Ramos (cell line): Measurements from ENCODE around the gene HIVEP3.

Experiments
- in situ Hi-C: fragments of 300-500 bp; cut with MboI; formaldehyde crosslinking; loops from one replicate; pipeline ENCODE4 v1.14.3; 2022; ENCODE audit warnings: low sequenced_read_pairs; ENCODE audit not compliant: unreplicated experiment

Gene HIVEP3

DNA sequence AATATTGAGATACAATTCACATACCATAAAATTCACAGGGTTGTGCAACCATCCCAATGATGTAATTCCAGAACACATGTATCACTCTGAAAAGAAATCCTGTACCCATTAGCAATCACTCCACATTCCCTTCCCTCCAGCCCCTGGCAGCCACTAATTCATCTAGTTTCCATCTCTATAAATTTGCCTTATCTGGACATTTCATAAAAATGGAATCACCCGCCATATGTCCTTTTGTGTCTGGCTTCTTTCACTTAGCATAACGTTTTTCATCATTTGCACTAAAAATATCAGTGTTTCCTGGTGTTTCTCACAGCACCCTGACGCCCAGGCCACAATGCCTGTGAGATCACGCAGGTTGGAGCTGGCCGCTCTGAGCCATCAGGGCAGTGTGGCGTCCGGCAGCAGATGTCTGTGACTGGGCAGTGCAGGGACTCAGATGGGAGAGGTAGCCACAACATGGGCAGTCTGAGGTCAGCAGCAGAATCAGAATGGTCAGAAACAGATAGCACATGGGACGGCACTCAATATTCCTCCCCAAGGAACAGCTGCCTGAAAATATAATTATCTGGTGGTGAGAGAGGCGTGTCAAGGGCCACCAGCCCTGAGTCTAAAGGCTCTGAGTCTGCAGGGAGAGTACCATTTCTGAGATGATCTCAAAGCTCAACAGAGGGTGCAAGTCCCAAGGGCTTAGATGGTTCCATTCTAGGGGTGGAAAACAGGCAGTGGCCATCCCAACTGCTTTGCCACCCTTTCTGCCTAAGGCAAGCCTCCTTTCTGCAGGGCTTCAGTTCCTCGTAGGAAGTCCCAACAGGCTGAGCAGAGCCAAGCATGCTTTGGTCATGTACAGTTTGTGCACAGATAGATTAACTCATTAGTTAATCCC lies 304.8 kb downstream of the HIVEP3 start:
- in situ Hi-C loops: no loop called here

DNA sequence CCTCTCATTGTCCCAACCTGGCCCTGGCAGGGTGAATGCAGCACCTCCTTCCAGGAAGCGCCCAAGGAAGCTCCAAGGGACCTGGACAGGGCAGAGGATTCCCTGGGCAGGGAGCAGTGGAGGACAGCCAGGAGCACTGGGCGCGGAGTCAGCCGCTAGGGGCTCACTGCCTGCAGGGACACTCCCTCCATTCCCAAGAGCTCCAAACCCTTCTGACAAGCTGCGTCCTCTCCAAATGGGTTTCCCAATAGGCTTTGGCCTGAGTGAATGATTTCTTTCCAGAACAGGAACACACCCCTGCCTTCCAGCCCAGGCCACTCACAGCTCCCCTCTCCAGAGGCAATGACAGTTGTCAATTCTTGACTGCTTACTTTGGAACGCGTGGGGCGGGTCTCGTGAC lies 305.8 kb downstream of the HIVEP3 start:
- in situ Hi-C loops: no loop called here

DNA sequence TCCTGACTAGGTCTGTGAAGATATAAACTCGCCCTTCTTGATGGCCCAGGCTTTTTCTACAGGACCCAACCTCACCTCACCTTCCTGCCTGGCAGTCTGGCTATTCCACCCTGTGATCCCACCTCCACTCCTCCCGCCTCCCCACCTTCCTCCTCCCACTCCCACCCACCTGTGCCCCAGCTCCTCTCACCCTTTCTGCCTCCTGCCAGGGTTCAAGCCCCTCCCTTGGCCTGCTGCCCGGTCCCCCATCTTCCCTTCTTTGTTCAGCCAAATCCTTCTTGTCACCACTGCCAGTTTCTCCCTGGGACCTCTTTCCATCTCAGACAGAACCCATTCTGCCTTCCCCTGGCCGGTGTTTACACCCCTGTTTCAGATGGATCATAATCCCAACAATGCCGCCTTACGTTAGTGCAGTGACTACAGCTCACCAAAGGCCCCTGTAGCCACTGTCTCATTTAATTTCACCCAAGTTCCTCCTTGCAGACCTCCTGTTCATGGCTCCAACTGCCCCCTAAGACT lies 306.7 kb downstream of the HIVEP3 start:
- in situ Hi-C loops: no loop called here

GRCh38 chr1:41611068-41611931 lies 307.4 kb downstream of the HIVEP3 start:
- in situ Hi-C loops: no loop called here

DNA sequence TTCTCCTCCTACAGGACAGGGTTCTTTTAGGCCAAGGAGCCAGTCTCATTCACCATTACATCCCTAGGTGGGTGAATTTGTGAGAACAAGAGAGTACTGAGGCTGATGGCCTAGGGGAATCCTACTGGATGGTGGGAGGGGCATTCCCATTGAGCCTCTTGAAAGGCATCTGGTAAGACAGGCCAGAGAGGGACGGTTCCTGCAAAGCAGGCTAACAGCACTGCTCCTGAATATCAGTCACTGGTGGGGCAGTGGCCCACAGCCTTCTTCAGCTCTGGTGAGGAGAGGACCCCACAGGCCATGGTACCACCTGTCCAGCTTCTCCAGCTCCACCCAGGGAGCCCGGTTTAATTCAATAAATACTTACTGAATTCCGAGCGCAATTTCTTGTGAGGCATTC lies 308.4 kb downstream of the HIVEP3 start:
- in situ Hi-C loops: no loop called here

DNA sequence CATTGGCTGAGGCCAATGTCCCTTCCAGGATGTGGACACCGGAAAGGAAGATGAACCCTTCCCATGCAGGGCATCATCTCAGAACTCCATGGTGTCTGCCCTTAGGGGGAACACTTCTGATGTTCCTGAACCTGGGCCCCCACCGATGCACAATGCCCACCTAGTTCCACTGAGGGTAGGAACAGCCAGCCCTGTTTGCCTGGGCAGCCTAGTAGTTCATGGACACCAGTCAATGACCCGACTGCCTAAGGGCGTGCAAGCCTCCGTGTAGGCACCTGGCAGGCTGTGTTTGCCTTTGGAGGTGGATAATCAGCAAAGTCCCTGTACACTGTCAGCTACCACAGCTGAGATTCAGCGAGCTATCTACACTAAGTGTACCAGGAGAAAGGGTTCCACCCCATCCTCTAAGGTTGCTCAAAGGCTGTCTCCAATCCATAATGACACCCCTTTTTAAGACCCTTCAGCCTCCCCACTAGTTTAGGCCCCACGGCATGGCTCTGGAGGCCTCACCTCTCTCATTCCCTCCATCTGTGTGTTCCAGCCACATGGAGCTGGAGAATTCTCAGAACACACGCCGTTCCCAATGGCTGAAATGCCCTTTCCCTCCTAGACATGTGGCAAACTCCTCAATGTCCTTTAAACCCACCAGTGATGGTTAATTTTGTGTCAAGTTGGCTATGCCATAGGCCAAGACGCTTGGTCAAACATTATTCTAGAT lies 309.4 kb downstream of the HIVEP3 start:
- in situ Hi-C loops: no loop called here

DNA sequence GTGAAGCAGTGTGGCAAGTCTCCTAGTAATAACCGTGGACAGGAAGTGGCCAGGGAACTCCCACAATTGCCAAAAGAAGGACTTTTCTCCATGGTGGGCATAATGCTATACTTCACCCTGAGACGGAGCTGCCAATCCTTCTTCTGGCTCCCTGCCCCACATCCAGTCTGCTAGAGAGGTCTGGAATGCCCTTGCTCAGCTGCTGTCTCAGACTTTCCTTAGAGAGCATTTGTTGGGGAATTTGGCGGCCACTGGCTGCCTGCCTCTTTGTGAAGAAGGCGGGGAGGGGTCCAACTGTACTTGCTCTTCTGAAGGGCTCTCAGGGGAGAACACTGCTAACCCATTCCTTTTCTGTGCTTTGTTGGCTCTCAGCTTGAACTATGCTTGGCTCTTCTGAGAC lies 310.5 kb downstream of the HIVEP3 start:
- in situ Hi-C loops: no loop called here

GRCh38 chr1:41607808-41608207 lies 310.9 kb downstream of the HIVEP3 start:
- in situ Hi-C loops: no loop called here

GRCh38 chr1:41599912-41600311 lies 318.8 kb downstream of the HIVEP3 start:
- in situ Hi-C loops: no loop called here

DNA sequence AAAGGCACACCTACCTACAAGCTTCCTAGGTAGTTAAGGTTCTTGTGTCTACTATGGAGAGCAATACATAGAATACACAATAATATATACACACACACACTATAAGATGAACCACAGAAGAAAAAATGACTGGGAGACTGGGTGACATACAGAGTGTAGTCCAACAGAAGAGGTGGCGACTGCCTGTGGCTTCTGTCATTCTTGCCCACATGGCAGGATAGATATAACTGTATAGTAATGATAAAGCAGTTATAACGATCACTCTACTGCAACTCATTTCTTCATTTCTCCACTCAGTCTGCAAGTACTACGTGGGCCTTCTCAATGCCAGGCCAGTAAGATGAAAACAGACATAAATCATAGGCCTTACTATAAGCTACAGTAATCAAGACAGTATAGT lies 320.4 kb downstream of the HIVEP3 start:
- in situ Hi-C loops: no loop called here

- in situ Hi-C loops: no loop called here
Observed at GRCh38 chr1:41592451-41593125, 326.1 kb downstream of the HIVEP3 start.

- in situ Hi-C loops: no loop called here
Observed at GRCh38 chr1:41591891-41592290, 326.8 kb downstream of the HIVEP3 start.

DNA sequence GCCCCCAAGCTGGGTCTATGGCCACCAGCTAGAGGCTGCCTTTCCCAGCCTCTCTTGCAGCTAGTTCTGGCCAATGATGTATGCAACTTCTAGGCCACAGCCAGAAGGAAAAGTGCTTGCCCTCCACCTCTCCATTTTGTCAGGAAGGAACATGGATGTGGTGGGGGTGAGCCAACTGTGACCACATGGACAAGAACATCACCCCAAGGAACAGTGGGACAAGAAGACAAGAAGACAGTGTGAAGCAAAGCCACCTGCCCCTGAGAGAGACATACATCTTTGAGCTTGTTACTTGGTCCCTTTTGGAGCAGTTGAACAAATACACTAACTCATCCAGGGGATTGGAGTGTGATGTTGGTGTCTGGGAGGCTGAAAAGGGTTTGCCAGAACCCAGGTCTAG lies 328.4 kb downstream of the HIVEP3 start:
- in situ Hi-C loops: no loop called here

GRCh38 chr1:41589395-41589794 lies 329.3 kb downstream of the HIVEP3 start:
- in situ Hi-C loops: no loop called here

GRCh38 chr1:41588334-41588875 lies 330.3 kb downstream of the HIVEP3 start:
- in situ Hi-C loops: no loop called here

- in situ Hi-C loops: no loop called here
Observed at GRCh38 chr1:41587791-41588190, 330.9 kb downstream of the HIVEP3 start.

DNA sequence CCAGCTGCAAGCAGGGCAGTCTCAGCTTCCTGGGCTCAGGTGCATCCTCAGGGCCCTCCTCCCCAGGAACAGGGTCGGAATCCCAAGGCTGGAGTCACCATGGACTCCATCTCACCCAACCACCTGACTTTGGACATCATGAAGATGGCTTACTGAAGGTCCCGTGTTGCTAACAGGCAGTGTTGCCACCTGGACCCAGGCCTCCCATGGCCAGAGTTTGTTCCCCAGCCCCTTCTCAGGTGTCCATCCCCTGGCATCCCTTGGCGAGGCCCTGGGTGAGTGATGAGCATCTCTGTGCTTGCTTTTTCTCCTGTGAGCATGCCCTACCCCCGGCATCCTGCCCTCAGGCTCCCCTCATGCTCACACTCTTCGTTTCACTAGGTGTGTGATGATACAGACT lies 332.5 kb downstream of the HIVEP3 start:
- in situ Hi-C loops: no loop called here

DNA sequence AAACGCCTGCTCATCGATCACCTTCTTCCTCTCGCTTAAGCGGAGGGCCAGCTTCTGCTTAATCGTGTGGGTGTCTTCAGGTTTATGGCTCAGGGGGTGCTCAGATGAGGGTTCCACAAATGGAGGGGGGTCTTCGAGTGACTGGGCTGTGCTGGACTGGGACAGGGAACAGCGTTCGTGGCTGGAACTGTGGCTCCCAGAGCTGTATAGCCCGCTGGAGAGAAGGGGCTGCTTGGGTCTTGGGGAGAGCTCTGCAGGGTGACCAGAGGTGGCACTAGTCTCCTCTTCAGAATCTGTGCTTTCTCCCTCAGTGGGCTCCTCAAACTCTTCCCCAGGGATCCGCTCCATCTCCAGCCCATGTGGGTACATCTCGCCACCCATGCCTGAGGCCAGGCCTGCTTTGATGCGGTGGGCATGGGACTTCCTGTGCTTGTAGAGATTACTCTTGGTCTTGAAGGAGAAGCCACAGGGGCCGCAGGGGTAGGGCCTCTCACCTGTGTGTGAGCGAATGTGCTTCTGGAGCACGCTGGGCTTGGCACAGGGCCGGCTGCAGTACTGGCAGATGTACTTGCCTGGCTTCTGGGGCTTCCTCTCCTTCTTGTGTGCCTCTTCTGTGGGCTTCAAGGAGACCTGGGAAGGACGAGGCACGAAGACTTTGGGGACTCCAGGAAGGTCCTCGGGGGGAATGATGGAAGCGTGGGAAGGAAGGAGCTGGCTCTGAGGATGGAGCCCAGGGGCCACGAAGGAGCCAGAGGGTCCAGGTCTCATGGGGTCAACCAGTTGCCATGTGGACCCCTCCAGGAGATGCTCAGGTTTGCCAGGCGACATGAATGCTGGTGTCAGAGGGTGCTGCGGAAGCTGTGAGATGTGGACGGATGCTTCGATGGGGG lies 334.8 kb downstream of the HIVEP3 start:
- in situ Hi-C loops: no loop called here
